Activated CD4-positive, alpha-beta memory T cell treated with anti-CD3 and anti-CD28 coated beads, Interleukin-2, amount 10 ng/mL, durations not matched to agents 7 days and 5 days (primary cell): ENCODE measurements around the gene F2. TPM values are rescaled to one million over a fixed set of nuclear protein-coding genes. Genes with fewer than 3 reads are reported as not detected.

Source experiments
- CTCF ChIA-PET: fragments of 350-600 bp; sonication (Branson Sonifier 250); formaldehyde crosslinking; loops from one replicate; lab custom pipeline; 2021; ENCODE audit warnings: antibody characterized with exemption, inconsistent platforms; lab: Charles Lee
- POLR2A ChIA-PET: fragments of 350-600 bp; sonication (Branson Sonifier 250); formaldehyde crosslinking; loops from one replicate; lab custom pipeline; 2021; ENCODE audit warnings: antibody characterized with exemption; lab: Charles Lee
- DNase-seq: peaks from one replicate; pipeline ENCODE4 v3.0.0-alpha.2; 2020
- H3K27ac Mint-ChIP-seq: one replicate; pipeline ENCODE4 v1.8.0; 2021; ENCODE audit warnings: mild to moderate bottlenecking, mixed read lengths
- H3K27me3 Mint-ChIP-seq: one replicate; pipeline ENCODE4 v1.8.0; 2021; ENCODE audit warnings: mixed read lengths
- H3K36me3 Mint-ChIP-seq: one replicate; pipeline ENCODE4 v1.8.0; 2021; ENCODE audit warnings: low read depth, mixed read lengths
- H3K4me1 Mint-ChIP-seq: one replicate; pipeline ENCODE4 v1.8.0; 2021; ENCODE audit warnings: mixed read lengths
- H3K4me3 Mint-ChIP-seq: one replicate; pipeline ENCODE4 v1.8.0; 2021; ENCODE audit warnings: mild to moderate bottlenecking, mixed read lengths
- H3K9me3 Mint-ChIP-seq: one replicate; pipeline ENCODE4 v1.8.0; 2021; ENCODE audit warnings: mixed read lengths
- total RNA-seq, 2 experiments: library from RNA; stranded (reverse); gene quantifications; one replicate each; pipeline ENCODE4 v1.2.3, GENCODE V29; 2021

The F2 gene
- total RNA-seq, 2 experiments from 2014 or later, result not detected

DNA sequence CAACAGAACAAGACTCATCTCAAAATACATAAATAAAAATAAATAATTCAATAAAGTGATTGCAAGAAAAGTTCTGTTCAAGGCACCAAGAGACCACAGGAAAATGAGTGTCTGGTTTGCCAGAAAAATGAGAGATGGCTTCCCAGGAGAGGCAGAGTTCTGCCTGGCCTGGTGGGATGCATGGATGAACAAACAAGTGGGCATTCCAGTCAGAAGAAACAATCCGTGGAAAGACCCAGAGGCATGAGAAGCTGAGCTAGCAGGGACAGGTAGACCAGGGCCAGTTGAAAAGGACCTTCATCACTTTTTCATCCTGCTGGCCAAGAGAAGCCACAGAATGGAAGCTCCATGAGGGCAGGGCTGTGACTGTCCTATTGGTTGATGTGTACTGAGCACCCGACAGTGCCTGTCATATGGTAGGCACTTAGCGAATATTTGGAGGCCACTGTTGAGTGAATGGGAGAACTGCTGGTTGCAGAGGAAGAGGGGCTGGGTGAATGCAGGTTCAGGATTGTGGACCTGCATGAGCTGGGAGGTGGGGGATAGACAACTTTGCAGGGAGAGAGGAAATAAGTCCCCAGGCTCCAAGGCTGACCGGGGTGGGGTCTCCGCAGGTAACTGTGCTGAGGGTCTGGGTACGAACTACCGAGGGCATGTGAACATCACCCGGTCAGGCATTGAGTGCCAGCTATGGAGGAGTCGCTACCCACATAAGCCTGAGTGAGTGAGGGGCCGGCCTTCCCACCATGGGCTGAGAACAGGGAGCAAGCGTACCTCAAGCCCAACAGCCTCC, 3.7 kb downstream of the F2 start:
- Mint-ChIP-seq H3K36me3 (no peaks in the 10 kb centered on the region), H3K4me3 (no peak overlapping the region), H3K4me1 (peaks cover 8% of the 10 kb centered on the region), H3K27ac (no peak overlapping the region), H3K27me3 (no peaks in the 10 kb centered on the region), H3K9me3 (no peaks in the 10 kb centered on the region)
- no peak for DNase-seq
- ChIA-PET POLR2A (interaction anchor here (0.7 kb wide), 1 partner anchor 30 kb away, joined by 3 read pairs; no protein-coding TSS in a partner anchor), CTCF (no interaction called here)

DNA sequence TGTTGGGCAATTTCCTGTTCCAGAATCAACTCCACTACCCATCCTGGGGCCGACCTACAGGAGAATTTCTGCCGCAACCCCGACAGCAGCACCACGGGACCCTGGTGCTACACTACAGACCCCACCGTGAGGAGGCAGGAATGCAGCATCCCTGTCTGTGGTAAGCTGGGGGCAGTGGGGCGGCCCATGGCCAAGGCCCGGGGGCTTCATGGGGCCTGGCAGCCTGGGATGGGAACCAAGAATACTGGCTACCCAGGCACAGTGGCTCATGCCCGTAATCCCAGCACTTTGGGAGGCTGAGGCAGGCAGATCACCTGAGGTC, 4.3 kb downstream of the F2 start:
- Mint-ChIP-seq H3K4me1 (peaks cover 4% of the 10 kb centered on the region), H3K27ac (no peak overlapping the region), H3K9me3 (no peaks in the 10 kb centered on the region), H3K36me3 (no peaks in the 10 kb centered on the region), H3K27me3 (no peaks in the 10 kb centered on the region), H3K4me3 (no peak overlapping the region)
- POLR2A ChIA-PET, result no interaction called here
- CTCF ChIA-PET, result no interaction called here
- DNase-seq, result no peak

DNA sequence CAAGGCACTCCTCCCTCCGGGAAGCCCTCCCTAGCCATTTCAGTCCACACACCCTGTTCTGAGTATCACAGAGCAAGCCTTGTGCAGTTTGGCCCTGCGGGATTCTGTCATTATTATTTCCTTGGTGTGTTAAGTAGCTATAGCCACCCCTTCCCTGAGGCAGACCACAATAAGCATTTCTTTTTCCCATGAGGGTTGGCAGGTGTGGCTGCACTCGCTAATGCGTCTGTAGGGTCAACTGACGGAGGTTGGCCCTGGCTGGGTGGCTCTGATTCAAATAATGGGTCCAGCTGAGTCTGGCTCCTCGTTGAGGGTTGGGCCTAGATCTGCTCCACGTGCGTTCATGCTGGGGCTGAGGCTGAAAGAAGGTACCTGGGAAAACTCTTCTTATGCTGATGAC, 5.1 kb downstream of the F2 start:
- POLR2A ChIA-PET, result interaction anchor here (0.6 kb wide), 1 partner anchor 497 kb away, joined by 5 read pairs; no protein-coding TSS in a partner anchor
- H3K9me3 Mint-ChIP-seq, result no peaks in the 10 kb centered on the region
- H3K4me3 Mint-ChIP-seq, result no peak overlapping the region
- H3K27me3 Mint-ChIP-seq, result no peaks in the 10 kb centered on the region
- H3K36me3 Mint-ChIP-seq, result no peaks in the 10 kb centered on the region
- DNase-seq, result no peak
- CTCF ChIA-PET, result no interaction called here
- H3K4me1 Mint-ChIP-seq, result no peaks in the 10 kb centered on the region
- no peak overlapping the region for H3K27ac Mint-ChIP-seq

- CTCF ChIA-PET, result no interaction called here
- Mint-ChIP-seq H3K36me3 (no peaks in the 10 kb centered on the region), H3K4me3 (no peak overlapping the region), H3K9me3 (no peaks in the 10 kb centered on the region), H3K27me3 (no peaks in the 10 kb centered on the region), H3K4me1 (no peaks in the 10 kb centered on the region), H3K27ac (no peak overlapping the region)
- DNase-seq, result no peak
- POLR2A ChIA-PET, result no interaction called here
These were observed 6.6 kb downstream of the F2 start for GRCh38 chr11:46725338-46726205.

DNA sequence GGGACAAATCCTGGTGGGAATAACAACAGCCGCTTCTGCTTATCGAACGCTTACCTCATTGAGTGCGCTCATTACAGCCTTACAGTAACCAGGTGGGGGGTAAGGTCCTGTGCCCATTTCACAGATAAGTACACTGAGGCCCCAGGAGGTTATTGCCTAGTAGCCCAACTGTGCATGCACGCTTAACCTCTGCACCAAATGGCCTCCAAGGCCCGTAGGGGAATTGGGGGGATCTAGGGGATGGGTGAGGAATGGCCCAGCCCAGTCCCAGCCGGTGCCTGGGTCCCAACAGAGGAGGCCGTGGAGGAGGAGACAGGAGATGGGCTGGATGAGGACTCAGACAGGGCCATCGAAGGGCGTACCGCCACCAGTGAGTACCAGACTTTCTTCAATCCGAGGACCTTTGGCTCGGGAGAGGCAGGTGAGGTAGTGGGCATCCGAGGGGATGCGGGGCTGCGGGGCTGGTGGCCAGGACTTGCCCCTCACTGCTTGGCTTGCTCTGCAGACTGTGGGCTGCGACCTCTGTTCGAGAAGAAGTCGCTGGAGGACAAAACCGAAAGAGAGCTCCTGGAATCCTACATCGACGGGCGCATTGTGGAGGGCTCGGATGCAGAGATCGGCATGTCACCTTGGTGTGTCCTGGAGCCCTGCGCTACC, 7.3 kb downstream of the F2 start:
- ChIA-PET CTCF (no interaction called here), POLR2A (no interaction called here)
- H3K27ac Mint-ChIP-seq, result no peak overlapping the region
- no peak for DNase-seq
- H3K4me1 Mint-ChIP-seq, result no peaks in the 10 kb centered on the region
- H3K9me3 Mint-ChIP-seq, result no peaks in the 10 kb centered on the region
- H3K4me3 Mint-ChIP-seq, result no peak overlapping the region
- no peaks in the 10 kb centered on the region for H3K36me3 Mint-ChIP-seq
- H3K27me3 Mint-ChIP-seq, result no peaks in the 10 kb centered on the region

DNA sequence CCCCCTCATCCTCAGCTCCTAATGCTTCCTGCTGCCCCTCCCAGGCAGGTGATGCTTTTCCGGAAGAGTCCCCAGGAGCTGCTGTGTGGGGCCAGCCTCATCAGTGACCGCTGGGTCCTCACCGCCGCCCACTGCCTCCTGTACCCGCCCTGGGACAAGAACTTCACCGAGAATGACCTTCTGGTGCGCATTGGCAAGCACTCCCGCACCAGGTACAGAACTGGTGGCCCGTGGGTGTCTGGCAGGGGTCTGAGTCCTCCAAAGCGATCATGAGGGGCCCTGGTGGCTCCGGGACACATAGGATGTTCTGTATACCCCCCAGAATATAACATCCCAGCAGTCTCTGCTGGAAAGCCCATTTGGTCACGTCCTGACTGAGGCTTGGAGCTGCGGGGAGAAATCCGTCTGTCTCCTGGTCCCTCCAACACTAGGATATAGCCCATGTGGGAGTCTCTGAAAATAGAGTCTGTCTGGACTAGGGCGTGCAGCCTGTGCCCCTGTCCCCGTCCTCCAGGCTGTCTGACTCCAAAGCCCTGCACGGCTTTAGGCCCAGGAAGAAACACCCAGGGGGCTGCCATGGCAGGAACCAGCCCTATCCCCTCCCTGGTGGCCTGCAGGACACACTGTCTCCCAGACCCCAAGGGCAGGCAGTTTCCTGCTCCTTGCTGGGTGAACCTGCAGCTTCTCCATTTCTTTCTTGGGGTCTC, 9.1 kb downstream of the F2 start:
- H3K27ac Mint-ChIP-seq, result no peak overlapping the region
- no peaks in the 10 kb centered on the region for H3K9me3 Mint-ChIP-seq
- no peak for DNase-seq
- POLR2A ChIA-PET, result no interaction called here
- H3K4me3 Mint-ChIP-seq, result no peak overlapping the region
- H3K27me3 Mint-ChIP-seq, result no peaks in the 10 kb centered on the region
- no peaks in the 10 kb centered on the region for H3K36me3 Mint-ChIP-seq
- CTCF ChIA-PET, result no interaction called here
- H3K4me1 Mint-ChIP-seq, result no peaks in the 10 kb centered on the region

DNA sequence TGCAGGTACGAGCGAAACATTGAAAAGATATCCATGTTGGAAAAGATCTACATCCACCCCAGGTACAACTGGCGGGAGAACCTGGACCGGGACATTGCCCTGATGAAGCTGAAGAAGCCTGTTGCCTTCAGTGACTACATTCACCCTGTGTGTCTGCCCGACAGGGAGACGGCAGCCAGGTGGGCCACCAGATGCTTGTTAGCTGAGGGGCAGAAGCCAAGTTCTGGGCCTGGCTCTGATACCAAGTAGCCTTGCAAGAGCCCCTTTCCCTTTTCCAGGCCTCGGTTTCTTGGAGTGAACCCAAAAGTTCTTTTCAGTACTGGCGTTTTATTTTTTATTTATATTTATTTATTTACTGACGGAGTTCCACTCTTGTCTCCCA, 9.6 kb downstream of the F2 start:
- Mint-ChIP-seq H3K9me3 (no peaks in the 10 kb centered on the region), H3K4me3 (no peak overlapping the region), H3K36me3 (no peaks in the 10 kb centered on the region), H3K27me3 (no peaks in the 10 kb centered on the region), H3K27ac (no peak overlapping the region), H3K4me1 (no peaks in the 10 kb centered on the region)
- ChIA-PET POLR2A (no interaction called here), CTCF (no interaction called here)
- no peak for DNase-seq

DNA sequence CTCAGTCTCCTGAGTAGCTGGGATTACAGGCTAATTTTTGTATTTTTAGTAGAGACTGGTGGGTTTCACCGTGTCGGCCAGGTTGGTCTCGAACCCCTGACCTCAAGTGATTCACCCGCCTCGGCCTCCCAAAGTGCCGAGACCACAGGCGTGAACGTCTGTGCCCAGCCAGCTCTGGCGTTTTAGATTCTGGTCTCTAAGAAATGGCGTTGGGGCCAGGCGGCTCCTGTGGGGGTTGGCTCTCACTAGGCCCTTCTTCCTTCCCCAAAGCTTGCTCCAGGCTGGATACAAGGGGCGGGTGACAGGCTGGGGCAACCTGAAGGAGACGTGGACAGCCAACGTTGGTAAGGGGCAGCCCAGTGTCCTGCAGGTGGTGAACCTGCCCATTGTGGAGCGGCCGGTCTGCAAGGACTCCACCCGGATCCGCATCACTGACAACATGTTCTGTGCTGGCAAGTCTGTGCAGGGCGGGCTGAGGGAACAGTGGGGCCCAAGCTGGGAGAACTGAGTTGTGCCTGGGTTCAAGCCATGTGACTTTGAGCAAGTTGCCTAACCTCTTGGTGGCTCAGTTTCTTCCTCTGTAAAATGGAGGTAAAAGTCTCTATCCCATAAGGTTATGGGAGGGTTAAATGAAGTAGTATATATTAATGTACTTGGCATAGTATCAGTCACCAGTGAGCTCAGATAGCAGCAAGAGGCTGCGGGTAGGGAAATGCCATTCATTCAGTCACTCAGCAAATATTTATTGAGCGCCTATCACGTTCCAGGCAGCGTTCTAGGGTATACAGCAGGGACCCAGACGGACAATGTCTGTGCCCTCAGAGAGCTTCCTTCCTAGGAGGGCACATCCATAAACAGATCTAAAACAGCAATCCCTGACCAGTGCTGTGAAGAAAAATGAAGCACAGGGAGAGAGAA, 10.4 kb downstream of the F2 start:
- ChIA-PET CTCF (no interaction called here), POLR2A (no interaction called here)
- Mint-ChIP-seq H3K4me3 (no peak overlapping the region), H3K27ac (no peak overlapping the region), H3K9me3 (no peaks in the 10 kb centered on the region), H3K4me1 (no peaks in the 10 kb centered on the region), H3K27me3 (no peaks in the 10 kb centered on the region), H3K36me3 (no peaks in the 10 kb centered on the region)
- DNase-seq, result no peak

DNA sequence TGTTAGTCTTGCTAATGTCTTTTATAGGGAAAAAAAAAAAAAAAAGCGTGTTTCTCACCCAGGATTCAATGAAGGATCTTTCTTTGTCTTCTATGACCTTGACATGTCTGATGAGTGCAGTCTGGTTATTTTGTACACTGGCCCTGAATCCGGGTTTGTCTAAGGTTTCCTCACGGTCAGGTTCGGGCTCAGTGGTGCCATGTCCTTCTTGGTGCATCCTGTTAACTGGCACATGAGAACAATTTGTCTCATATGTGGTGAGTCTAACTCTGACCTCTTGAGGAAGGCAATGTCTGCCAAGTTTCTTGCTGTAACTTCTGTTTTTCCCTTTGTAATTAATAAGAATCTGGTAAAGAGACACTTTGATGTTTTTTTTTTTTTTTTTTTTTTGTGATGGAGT, 12.5 kb downstream of the F2 start:
- POLR2A ChIA-PET, result no interaction called here
- Mint-ChIP-seq H3K4me1 (no peaks in the 10 kb centered on the region), H3K27me3 (no peaks in the 10 kb centered on the region), H3K4me3 (no peak overlapping the region), H3K27ac (no peak overlapping the region), H3K36me3 (no peaks in the 10 kb centered on the region), H3K9me3 (no peaks in the 10 kb centered on the region)
- DNase-seq, result no peak
- CTCF ChIA-PET, result no interaction called here

DNA sequence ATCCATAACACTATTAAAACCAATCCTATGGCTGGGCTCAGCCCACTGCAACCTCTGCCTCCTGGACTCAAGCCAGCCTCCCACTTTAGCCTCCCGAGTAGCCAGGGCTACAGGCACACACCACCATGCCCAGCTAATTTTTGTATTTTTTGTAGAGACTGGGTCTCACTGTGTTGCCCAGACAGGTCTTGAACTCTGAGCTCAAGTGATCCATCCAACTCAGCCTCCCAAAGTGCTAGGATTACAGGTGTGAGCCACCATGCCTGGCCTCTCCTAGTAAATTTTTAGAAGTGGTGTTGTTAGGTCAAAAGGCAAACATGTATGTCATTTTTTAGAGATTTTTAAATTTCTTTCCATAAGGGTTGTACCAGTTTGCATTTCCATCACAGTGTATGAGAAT, 14.2 kb downstream of the F2 start:
- no peaks in the 10 kb centered on the region for H3K36me3 Mint-ChIP-seq
- no peaks in the 10 kb centered on the region for H3K9me3 Mint-ChIP-seq
- H3K4me1 Mint-ChIP-seq, result no peaks in the 10 kb centered on the region
- DNase-seq, result no peak
- no peak overlapping the region for H3K4me3 Mint-ChIP-seq
- H3K27me3 Mint-ChIP-seq, result no peaks in the 10 kb centered on the region
- no peak overlapping the region for H3K27ac Mint-ChIP-seq
- ChIA-PET CTCF (no interaction called here), POLR2A (no interaction called here)

DNA sequence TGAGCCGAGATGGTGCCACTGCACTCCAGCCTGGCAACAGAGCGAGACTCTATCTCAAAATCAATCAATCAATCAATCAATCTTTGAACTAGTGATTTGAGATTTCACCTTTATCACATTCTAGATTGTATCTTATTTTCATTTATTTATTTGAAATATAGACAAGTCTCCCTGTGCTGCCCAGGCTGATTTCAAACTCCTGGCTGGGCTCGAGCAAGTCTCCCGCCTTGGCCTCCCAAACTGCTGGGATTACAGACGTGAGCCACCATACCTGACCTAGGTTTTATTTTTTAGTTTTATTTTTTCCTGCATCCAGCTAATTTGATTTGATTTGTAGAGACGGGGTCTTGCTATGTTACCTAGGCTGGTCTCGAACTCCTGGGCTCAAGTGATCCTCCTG, 17.1 kb downstream of the F2 start:
- ChIA-PET POLR2A (no interaction called here), CTCF (no interaction called here)

DNA sequence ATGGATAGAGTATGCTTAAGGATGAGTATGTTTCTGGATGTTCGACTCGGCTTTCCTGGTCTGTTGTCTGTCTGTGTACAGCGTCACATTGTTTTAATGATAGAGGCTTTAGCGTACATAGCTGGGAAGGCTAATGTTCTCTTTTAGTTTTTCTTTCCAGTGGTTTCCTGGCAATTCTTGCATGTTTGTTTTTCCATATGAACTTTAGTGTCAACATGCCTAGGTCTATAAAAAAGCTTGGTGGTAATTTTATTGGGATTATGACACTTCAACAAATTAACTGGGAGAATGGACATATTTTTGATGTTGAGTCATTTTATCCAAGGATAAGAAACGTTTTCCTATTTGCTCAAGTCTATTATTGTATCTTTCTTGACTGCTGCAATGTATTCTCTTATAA, 17.6 kb downstream of the F2 start:
- no peak overlapping the region for H3K27ac Mint-ChIP-seq
- H3K36me3 Mint-ChIP-seq, result peaks cover 19% of the 10 kb centered on the region
- no peaks in the 10 kb centered on the region for H3K27me3 Mint-ChIP-seq
- DNase-seq, result no peak
- no peaks in the 10 kb centered on the region for H3K4me1 Mint-ChIP-seq
- no peak overlapping the region for H3K4me3 Mint-ChIP-seq
- H3K9me3 Mint-ChIP-seq, result no peaks in the 10 kb centered on the region
- ChIA-PET CTCF (no interaction called here), POLR2A (no interaction called here)

More for the DNA sequence above, 17.1 kb downstream of the F2 start:
- no peaks in the 10 kb centered on the region for H3K9me3 Mint-ChIP-seq
- H3K4me1 Mint-ChIP-seq, result no peaks in the 10 kb centered on the region
- H3K27me3 Mint-ChIP-seq, result no peaks in the 10 kb centered on the region
- DNase-seq, result no peak
- H3K27ac Mint-ChIP-seq, result no peak overlapping the region
- H3K4me3 Mint-ChIP-seq, result no peak overlapping the region
- H3K36me3 Mint-ChIP-seq, result peaks cover 14% of the 10 kb centered on the region
